B cell (primary cell): ENCODE data around the gene CD34. TPM values are rescaled to one million over a fixed set of nuclear protein-coding genes. Genes with fewer than 3 reads are reported as not detected.

Experiments
- ATAC-seq: fragments of 200-7000 bp; cut with Tn5 transposase; one replicate; pipeline ENCODE4 v1.10.0; 2021; ENCODE audit warnings: low read depth, mild to moderate bottlenecking, moderate number of reproducible peaks, moderate library complexity
- CTCF ChIA-PET: fragments of 350-600 bp; sonication (Branson Sonifier 250); formaldehyde crosslinking; loops from one replicate; lab custom pipeline; 2021; ENCODE audit warnings: antibody characterized with exemption, inconsistent platforms; lab: Charles Lee
- POLR2A ChIA-PET: fragments of 350-600 bp; sonication (Branson Sonifier 250); formaldehyde crosslinking; loops from one replicate; lab custom pipeline; 2021; ENCODE audit warnings: antibody characterized with exemption; lab: Charles Lee
- DNase-seq: peaks from one replicate; pipeline ENCODE4 v3.0.0; 2013
- H2AFZ ChIP-seq: 2 replicates; pipeline ENCODE4 v1.6.1; 2012; ENCODE audit warnings: mild to moderate bottlenecking, low read depth, low read length; ENCODE audit not compliant: insufficient read depth, poor library complexity, severe bottlenecking
- H3K27ac ChIP-seq, 2 donors: 1 replicate in 1 of 2; 2 replicates in 1 of 2; pipeline ENCODE4 v1.5.1; 2012 to 2013; ENCODE audit warnings: low read length in 2 of 2, mild to moderate bottlenecking in 2 of 2, moderate library complexity in 1 of 2
- H3K27me3 ChIP-seq, 4 experiments: fragments of 200-600 bp in 1 of 4; sonication (generic) in 1 of 4; replicated peaks in 1 of 4; 1 replicate in 2 of 4; 2 replicates in 2 of 4; pipeline versions ENCODE4 v1.6.1 to v1.7.0; 2013 to 2016; ENCODE audit warnings: low read length in 3 of 4, mild to moderate bottlenecking in 2 of 4, mixed read lengths in 1 of 4, moderate library complexity in 1 of 4; ENCODE audit not compliant: insufficient read depth in 4 of 4, control insufficient read depth in 3 of 4; ENCODE audit errors: control extremely low read depth in 1 of 4
- H3K36me3 ChIP-seq, 2 experiments: replicated peaks in 1 of 2; 1 replicate in 1 of 2; 2 replicates in 1 of 2; pipeline versions ENCODE4 v1.6.1 to v1.7.1; 2013; ENCODE audit warnings: low read length in 1 of 2; ENCODE audit not compliant: insufficient read depth in 2 of 2, control insufficient read depth in 1 of 2; ENCODE audit errors: control extremely low read depth in 1 of 2, extremely low read depth in 1 of 2
- H3K4me1 ChIP-seq, 2 donors: fragments of 200-600 bp in 1 of 2; sonication (generic) in 1 of 2; 1 replicate in 1 of 2; 2 replicates in 1 of 2; pipeline versions ENCODE4 v1.5.1 to v1.6.1; 2013 to 2017; ENCODE audit warnings: low read length in 2 of 2; ENCODE audit not compliant: control insufficient read depth in 2 of 2, insufficient read depth in 2 of 2
- H3K4me2 ChIP-seq: replicated peaks from 2 replicates; pipeline ENCODE3; 2012; ENCODE audit warnings: mild to moderate bottlenecking, low read depth, low read length; ENCODE audit not compliant: poor library complexity, severe bottlenecking
- H3K4me3 ChIP-seq, 5 experiments: fragments of 200-600 bp in 1 of 5; sonication (generic) in 1 of 5; 1 replicate in 3 of 5; 2 replicates in 2 of 5; pipeline versions ENCODE4 v1.5.1 to v1.7.0; 2011 to 2016; ENCODE audit warnings: low read length in 4 of 5, mild to moderate bottlenecking in 4 of 5, low read depth in 2 of 5, control low read depth in 1 of 5, moderate library complexity in 1 of 5; ENCODE audit not compliant: insufficient read depth in 1 of 5; ENCODE audit errors: control extremely low read depth in 1 of 5, extremely low read depth in 1 of 5
- H3K79me2 ChIP-seq: fragments of 200-600 bp; sonication (generic); one replicate; pipeline ENCODE4 v1.6.0; 2016; ENCODE audit warnings: low read length; ENCODE audit not compliant: control insufficient read depth, insufficient read depth
- H3K9ac ChIP-seq: fragments of 200-600 bp; sonication (generic); 2 replicates; pipeline ENCODE4 v1.6.1; 2017; ENCODE audit warnings: mild to moderate bottlenecking, low read length, moderate library complexity
- H3K9me3 ChIP-seq, 3 donors: one replicate each; pipeline versions ENCODE4 v1.6.1 to v1.7.1; 2013; ENCODE audit warnings: low read length in 2 of 3; ENCODE audit not compliant: control insufficient read depth in 2 of 3, insufficient read depth in 1 of 3; ENCODE audit errors: control extremely low read depth in 1 of 3
- H4K20me1 ChIP-seq: 2 replicates; pipeline ENCODE4 v1.6.0; 2012; ENCODE audit warnings: mild to moderate bottlenecking, low read length; ENCODE audit not compliant: insufficient read depth, control insufficient read depth, poor library complexity, severe bottlenecking
- H3K27ac Mint-ChIP-seq: one replicate; pipeline ENCODE4 v1.8.0; 2021; ENCODE audit warnings: mixed read lengths
- H3K27me3 Mint-ChIP-seq: one replicate; pipeline ENCODE4 v1.8.0; 2021; ENCODE audit warnings: mixed read lengths
- H3K4me1 Mint-ChIP-seq: one replicate; pipeline ENCODE4 v1.8.0; 2021; ENCODE audit warnings: mixed read lengths
- H3K4me3 Mint-ChIP-seq: one replicate; pipeline ENCODE4 v1.8.0; 2021; ENCODE audit warnings: mixed read lengths
- H3K9me3 Mint-ChIP-seq: one replicate; pipeline ENCODE4 v1.8.0; 2022; ENCODE audit warnings: mixed read lengths; ENCODE audit not compliant: insufficient read depth
- EZH2 ChIP-seq: IDR thresholded peaks from 2 replicates; pipeline ENCODE4 v1.6.1; 2012; ENCODE audit warnings: borderline replicate concordance, low read depth, mild to moderate bottlenecking, moderate library complexity, low read length; ENCODE audit not compliant: insufficient read depth, poor library complexity, severe bottlenecking
- WGBS: methylation state at CpG from one replicate; pipeline ENCODE4 v1.1.5; 2013; ENCODE audit warnings: missing lambda C conversion rate; ENCODE audit not compliant: insufficient coverage; 5-methylcytosine and 5-hydroxymethylcytosine counted together
- intact Hi-C: fragments of 100-400 bp; cut with micrococcal nuclease; formaldehyde crosslinking; loops from one replicate; pipeline ENCODE4 v1.10.0; 2022
- polyA plus RNA-seq: library from polyadenylated mRNA; depleted of rRNA; stranded (reverse); fragments of >200 nt; gene quantifications from 2 replicates; pipeline ENCODE4 v1.2.3, GENCODE V29; 2012
- total RNA-seq, 2 donors: library from RNA; stranded (reverse); fragments of 120-200 nt in 1 of 2; gene quantifications; 1 replicate in 1 of 2; 2 replicates in 1 of 2; pipeline versions ENCODE4 v1.2.3 to v1.2.4, GENCODE V29; 2013 to 2022
- TF ChIP-seq, protein P1 (sequence below): fragments of 200-600 bp; IDR thresholded peaks from one replicate; pipeline ENCODE4 v1.8.0; 2022; ENCODE audit warnings: antibody characterized with exemption, mild to moderate bottlenecking

Gene CD34
- total and polyA plus RNA-seq, 2 donors (not counting 1 experiment from before 2014, with no cell fraction given) = not detected

DNA sequence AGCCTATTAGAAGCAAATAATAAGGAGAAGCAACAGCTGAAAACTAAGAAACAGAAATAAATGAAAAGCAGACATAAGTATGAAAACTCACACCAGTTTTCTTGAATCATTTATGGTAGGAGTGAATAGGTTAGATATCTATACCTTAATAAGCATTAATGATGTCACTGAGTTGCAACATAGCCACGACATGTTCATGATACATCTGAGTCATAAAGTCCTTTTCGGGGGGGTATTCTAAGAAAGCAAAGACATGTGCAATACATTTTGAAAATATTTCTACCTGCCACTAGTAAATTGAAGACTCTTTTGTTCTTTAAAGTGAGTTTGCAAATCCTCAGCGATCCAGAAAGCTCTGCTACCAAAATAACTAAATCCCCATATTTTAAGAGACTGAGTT lies 7.2 kb downstream of the CD34 start:
- H2AFZ ChIP-seq = no peak overlapping the region
- no CpG with 5 or more reads among the region's 3 CpGs for WGBS

DNA sequence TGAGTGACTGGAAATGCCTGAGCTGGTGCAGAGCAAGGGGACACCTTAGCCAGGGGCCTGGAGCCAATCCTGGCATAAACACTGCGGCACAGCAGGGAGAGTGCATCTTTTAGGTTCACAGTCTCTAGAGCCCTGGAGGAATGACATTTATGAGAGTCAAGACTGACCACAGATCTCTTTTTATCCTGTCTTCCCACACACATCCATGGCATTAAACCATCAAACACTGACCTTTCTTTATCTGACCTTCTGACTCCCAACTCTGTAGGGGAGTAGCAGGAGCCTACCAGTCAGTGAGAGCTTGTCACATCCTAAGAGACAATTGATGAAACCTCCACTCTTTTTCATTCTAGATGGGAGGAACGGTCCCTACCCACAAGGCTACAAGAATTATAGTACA lies 7.9 kb downstream of the CD34 start:
- H3K27ac Mint-ChIP-seq = no peak overlapping the region
- no CpG with 5 or more reads among the region's 2 CpGs for WGBS
- Histone ChIP-seq H3K9me3 (no peaks in the 10 kb centered on the region), H4K20me1 (no peaks in the 10 kb centered on the region), H3K4me2 (no peak overlapping the region), H3K9ac (no peak overlapping the region), H3K36me3 (no peaks in the 10 kb centered on the region), H3K4me3 (no peak overlapping the region), H3K27me3 (no peaks in the 10 kb centered on the region), H3K79me2 (no peaks in the 10 kb centered on the region), H3K27ac (no peak overlapping the region), H2AFZ (no peak overlapping the region), H3K4me1 (no peaks in the 10 kb centered on the region)
- no peak for DNase-seq
- no peaks in the 10 kb centered on the region for H3K4me1 Mint-ChIP-seq
- POLR2A ChIA-PET = no interaction called here
- ATAC-seq = no peak
- intact Hi-C loops = no loop called here
- H3K9me3 Mint-ChIP-seq = no peaks in the 10 kb centered on the region
- TF ChIP-seq, protein P1, sequence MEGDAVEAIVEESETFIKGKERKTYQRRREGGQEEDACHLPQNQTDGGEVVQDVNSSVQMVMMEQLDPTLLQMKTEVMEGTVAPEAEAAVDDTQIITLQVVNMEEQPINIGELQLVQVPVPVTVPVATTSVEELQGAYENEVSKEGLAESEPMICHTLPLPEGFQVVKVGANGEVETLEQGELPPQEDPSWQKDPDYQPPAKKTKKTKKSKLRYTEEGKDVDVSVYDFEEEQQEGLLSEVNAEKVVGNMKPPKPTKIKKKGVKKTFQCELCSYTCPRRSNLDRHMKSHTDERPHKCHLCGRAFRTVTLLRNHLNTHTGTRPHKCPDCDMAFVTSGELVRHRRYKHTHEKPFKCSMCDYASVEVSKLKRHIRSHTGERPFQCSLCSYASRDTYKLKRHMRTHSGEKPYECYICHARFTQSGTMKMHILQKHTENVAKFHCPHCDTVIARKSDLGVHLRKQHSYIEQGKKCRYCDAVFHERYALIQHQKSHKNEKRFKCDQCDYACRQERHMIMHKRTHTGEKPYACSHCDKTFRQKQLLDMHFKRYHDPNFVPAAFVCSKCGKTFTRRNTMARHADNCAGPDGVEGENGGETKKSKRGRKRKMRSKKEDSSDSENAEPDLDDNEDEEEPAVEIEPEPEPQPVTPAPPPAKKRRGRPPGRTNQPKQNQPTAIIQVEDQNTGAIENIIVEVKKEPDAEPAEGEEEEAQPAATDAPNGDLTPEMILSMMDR = no peak
- TF ChIP-seq EZH2 = no peak
- H3K4me3 Mint-ChIP-seq = no peak overlapping the region
- CTCF ChIA-PET = no interaction called here
- H3K27me3 Mint-ChIP-seq = peaks cover 8% of the 10 kb centered on the region

More for the DNA sequence above, 7.2 kb downstream of the CD34 start:
- ChIA-PET CTCF (interaction anchor here (1.5 kb wide), 1 partner anchor 19 kb away, joined by 3 read pairs; no protein-coding TSS in a partner anchor), POLR2A (no interaction called here)
- no peak for ATAC-seq
- peaks cover 10% of the 10 kb centered on the region for H3K27me3 Mint-ChIP-seq
- no peak overlapping the region for H3K4me2 ChIP-seq
- no peaks in the 10 kb centered on the region for H3K9me3 ChIP-seq
- no peak overlapping the region for H3K27ac ChIP-seq
- H3K79me2 ChIP-seq = no peaks in the 10 kb centered on the region
- no peaks in the 10 kb centered on the region for H3K4me1 Mint-ChIP-seq
- DNase-seq = no peak
- H3K9me3 Mint-ChIP-seq = no peaks in the 10 kb centered on the region
- H3K4me1 ChIP-seq = no peaks in the 10 kb centered on the region
- H3K27me3 ChIP-seq = peaks cover 0 to 1% (median 0%) of the 10 kb centered on the region in 4 experiments
- H3K27ac Mint-ChIP-seq = no peak overlapping the region
- TF ChIP-seq EZH2 = no peak
- TF ChIP-seq, protein P1 = no peak
- no peak overlapping the region for H3K9ac ChIP-seq
- H3K4me3 ChIP-seq = no peak overlapping the region
- H3K36me3 ChIP-seq = no peaks in the 10 kb centered on the region
- H4K20me1 ChIP-seq = no peaks in the 10 kb centered on the region
- intact Hi-C loops = no loop called here
- no peak overlapping the region for H3K4me3 Mint-ChIP-seq
